ENCODE data around the gene VRK1.

- TF ChIP-seq CTCF (IDR thresholded peaks at IDR 0.05; ENCODE audit: low read length) (no peak), EZH2 (optimal IDR thresholded peaks at IDR 0.05; ENCODE audit: low read depth, low read length) (no peak)
Measured at GRCh38 chr14:96911499-96912149, 114.4 kb downstream of the VRK1 start.
